Measurements from ENCODE around the gene SH3GL3.

The SH3GL3 gene

GRCh38 chr15:83665480-83665879, 218.3 kb downstream of the SH3GL3 start:
- no peak for DNase-seq (ENCODE audit: low read depth, low spot score)
